Neural cell (in vitro differentiated cells): Measurements from ENCODE around the gene NKD2. TPM values are rescaled to one million over a fixed set of nuclear protein-coding genes. Genes with fewer than 3 reads are reported as not detected.

Source experiments
- H2AFZ ChIP-seq: fragments of 200-600, 300-800 bp; sonication (generic), shearing (Covaris generic); 2 replicates; pipeline ENCODE4 v1.6.0; 2014; ENCODE audit warnings: low read depth, mild to moderate bottlenecking, antibody characterized with exemption, low read length, moderate library complexity
- H3F3A ChIP-seq: fragments of 200-600 bp; shearing (Covaris generic); 2 replicates; pipeline ENCODE4 v1.6.1; 2016; ENCODE audit warnings: mild to moderate bottlenecking, moderate library complexity, mixed read lengths, antibody characterized with exemption, low read length; ENCODE audit not compliant: insufficient read depth, poor library complexity, severe bottlenecking
- H3K27ac ChIP-seq: fragments of 200-600, 300-800 bp; sonication (generic), shearing (Covaris generic); 2 replicates; pipeline ENCODE4 v1.5.1; 2014; ENCODE audit warnings: mild to moderate bottlenecking, low read length, moderate library complexity
- H3K27me3 ChIP-seq: fragments of 300-800, 200-600 bp; sonication (generic), shearing (Covaris generic); 2 replicates; pipeline ENCODE4 v1.6.0; 2014; ENCODE audit warnings: mild to moderate bottlenecking, low read depth, low read length, moderate library complexity; ENCODE audit not compliant: insufficient read depth
- H3K36me3 ChIP-seq: fragments of 300-800, 200-600 bp; sonication (generic), shearing (Covaris generic); 2 replicates; pipeline ENCODE4 v1.5.1; 2014; ENCODE audit warnings: mild to moderate bottlenecking, antibody characterized with exemption, low read length, moderate library complexity; ENCODE audit not compliant: insufficient read depth
- H3K4me2 ChIP-seq: fragments of 300-800, 200-600 bp; sonication (generic), shearing (Covaris generic); 2 replicates; pipeline ENCODE4 v1.6.0; 2014; ENCODE audit warnings: mild to moderate bottlenecking, low read length
- H3K4me3 ChIP-seq: fragments of 300-800, 200-600 bp; sonication (generic), shearing (Covaris generic); 2 replicates; pipeline ENCODE4 v1.5.1; 2014; ENCODE audit warnings: mild to moderate bottlenecking, low read length, moderate library complexity
- H3K79me2 ChIP-seq: fragments of 200-600 bp; shearing (Covaris generic); replicated peaks from 2 replicates; pipeline ENCODE4 v1.6.0; 2014; ENCODE audit warnings: mild to moderate bottlenecking, low read length, moderate library complexity; ENCODE audit not compliant: insufficient read depth
- H3K9ac ChIP-seq: fragments of 300-800, 200-600 bp; sonication (generic), shearing (Covaris generic); 2 replicates; pipeline ENCODE4 v1.6.1; 2016; ENCODE audit warnings: mild to moderate bottlenecking, low read length, mixed read lengths
- H3K9me2 ChIP-seq: fragments of 200-600 bp; shearing (Covaris generic); 2 replicates; pipeline ENCODE4 v1.6.1; 2016; ENCODE audit warnings: mild to moderate bottlenecking, low read length, mixed read lengths; ENCODE audit not compliant: insufficient read depth
- H3K9me3 ChIP-seq: fragments of 200-600, 300-800 bp; sonication (generic), shearing (Covaris generic); 2 replicates; pipeline ENCODE4 v1.6.1; 2016; ENCODE audit warnings: mild to moderate bottlenecking, mixed run types, low read length, moderate library complexity, mixed read lengths
- H4K20me1 ChIP-seq: fragments of 200-600 bp; shearing (Covaris generic); 2 replicates; pipeline ENCODE4 v1.6.1; 2016; ENCODE audit warnings: mild to moderate bottlenecking, mixed run types; ENCODE audit not compliant: insufficient read depth
- EP300 ChIP-seq: fragments of 450-650 bp; conservative IDR thresholded peaks from 2 replicates; pipeline ENCODE4 v1.6.1; 2014; ENCODE audit warnings: antibody characterized with exemption, mild to moderate bottlenecking, moderate library complexity; ENCODE audit not compliant: poor library complexity, severe bottlenecking
- EZH2 ChIP-seq: fragments of 200-600, 300-800 bp; shearing (Covaris generic), sonication (generic); IDR thresholded peaks from 2 replicates; pipeline ENCODE4 v1.6.1; 2014; ENCODE audit warnings: antibody characterized with exemption, low read length, borderline replicate concordance, mild to moderate bottlenecking; ENCODE audit not compliant: insufficient read depth, poor library complexity, severe bottlenecking
- MXI1 ChIP-seq: fragments of 450-650 bp; conservative IDR thresholded peaks from 2 replicates; pipeline ENCODE4 v1.6.1; 2014; ENCODE audit warnings: antibody characterized with exemption, mild to moderate bottlenecking; ENCODE audit not compliant: poor library complexity, severe bottlenecking
- POLR2AphosphoS5 ChIP-seq: IDR thresholded peaks from 2 replicates; pipeline ENCODE4 v1.6.1; 2012
- SMC3 ChIP-seq: fragments of 450-650 bp; conservative IDR thresholded peaks from 2 replicates; pipeline ENCODE4 v1.6.1; 2014; ENCODE audit warnings: antibody characterized with exemption, mild to moderate bottlenecking, moderate library complexity; ENCODE audit not compliant: poor library complexity
- TAF1 ChIP-seq: IDR thresholded peaks from 2 replicates; pipeline ENCODE4 v1.6.1; 2012; ENCODE audit warnings: low read depth
- polyA plus RNA-seq: library from polyadenylated mRNA; depleted of rRNA; stranded (reverse); fragments of >200 nt; gene quantifications from 2 replicates; pipeline ENCODE4 v1.2.3, GENCODE V29; 2014
- TF ChIP-seq, protein P1 (sequence below): fragments of 450-650 bp; IDR thresholded peaks from 2 replicates; pipeline ENCODE4 v1.5.1; 2014; ENCODE audit warnings: antibody characterized with exemption, mild to moderate bottlenecking, moderate library complexity; ENCODE audit not compliant: poor library complexity, severe bottlenecking
- TF ChIP-seq, protein P2 (sequence below): IDR thresholded peaks from 2 replicates; pipeline ENCODE4 v1.6.1; 2012; ENCODE audit warnings: borderline replicate concordance

The NKD2 gene
- polyA plus RNA-seq, 1 donor from 2014 or later = 7.2 TPM

DNA sequence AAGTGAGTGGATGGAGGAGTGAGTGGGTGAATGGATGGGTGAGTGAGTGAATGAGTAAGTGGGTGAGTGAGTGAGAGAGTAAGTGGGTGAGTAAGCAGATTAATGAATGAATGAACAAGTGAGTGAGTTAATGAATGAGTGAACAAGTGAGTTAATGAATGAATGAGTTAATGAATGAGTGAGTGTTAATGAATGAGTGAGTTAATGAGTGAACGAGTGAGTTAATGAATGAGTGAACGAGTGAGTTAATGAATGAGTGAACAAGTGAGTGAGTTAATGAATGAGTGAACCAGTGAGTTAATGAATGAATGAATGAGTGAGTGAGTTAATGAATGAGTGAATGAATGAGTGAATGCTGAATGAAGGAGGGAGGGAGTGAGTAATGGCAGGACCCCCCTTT, 26.4 kb downstream of the NKD2 start:
- no peaks in the 10 kb centered on the region for H3K27me3 ChIP-seq
- no peak overlapping the region for H3K27ac ChIP-seq
- no peak overlapping the region for H3K4me2 ChIP-seq
- no peak overlapping the region for H2AFZ ChIP-seq
- H3K79me2 ChIP-seq = no peaks in the 10 kb centered on the region
- no peaks in the 10 kb centered on the region for H3K9me3 ChIP-seq
- TF ChIP-seq EZH2 = no peak
- no peak for TF ChIP-seq POLR2AphosphoS5
- no peak for TF ChIP-seq TAF1
- TF ChIP-seq SMC3 = no peak
- TF ChIP-seq, protein P1, sequence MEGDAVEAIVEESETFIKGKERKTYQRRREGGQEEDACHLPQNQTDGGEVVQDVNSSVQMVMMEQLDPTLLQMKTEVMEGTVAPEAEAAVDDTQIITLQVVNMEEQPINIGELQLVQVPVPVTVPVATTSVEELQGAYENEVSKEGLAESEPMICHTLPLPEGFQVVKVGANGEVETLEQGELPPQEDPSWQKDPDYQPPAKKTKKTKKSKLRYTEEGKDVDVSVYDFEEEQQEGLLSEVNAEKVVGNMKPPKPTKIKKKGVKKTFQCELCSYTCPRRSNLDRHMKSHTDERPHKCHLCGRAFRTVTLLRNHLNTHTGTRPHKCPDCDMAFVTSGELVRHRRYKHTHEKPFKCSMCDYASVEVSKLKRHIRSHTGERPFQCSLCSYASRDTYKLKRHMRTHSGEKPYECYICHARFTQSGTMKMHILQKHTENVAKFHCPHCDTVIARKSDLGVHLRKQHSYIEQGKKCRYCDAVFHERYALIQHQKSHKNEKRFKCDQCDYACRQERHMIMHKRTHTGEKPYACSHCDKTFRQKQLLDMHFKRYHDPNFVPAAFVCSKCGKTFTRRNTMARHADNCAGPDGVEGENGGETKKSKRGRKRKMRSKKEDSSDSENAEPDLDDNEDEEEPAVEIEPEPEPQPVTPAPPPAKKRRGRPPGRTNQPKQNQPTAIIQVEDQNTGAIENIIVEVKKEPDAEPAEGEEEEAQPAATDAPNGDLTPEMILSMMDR = no peak
- no peak for TF ChIP-seq MXI1
- H3K9me2 ChIP-seq = no peaks in the 10 kb centered on the region
- H3K36me3 ChIP-seq = no peaks in the 10 kb centered on the region
- no peaks in the 10 kb centered on the region for H4K20me1 ChIP-seq
- H3F3A ChIP-seq = no peaks in the 10 kb centered on the region
- no peak overlapping the region for H3K9ac ChIP-seq
- H3K4me3 ChIP-seq = no peak overlapping the region

DNA sequence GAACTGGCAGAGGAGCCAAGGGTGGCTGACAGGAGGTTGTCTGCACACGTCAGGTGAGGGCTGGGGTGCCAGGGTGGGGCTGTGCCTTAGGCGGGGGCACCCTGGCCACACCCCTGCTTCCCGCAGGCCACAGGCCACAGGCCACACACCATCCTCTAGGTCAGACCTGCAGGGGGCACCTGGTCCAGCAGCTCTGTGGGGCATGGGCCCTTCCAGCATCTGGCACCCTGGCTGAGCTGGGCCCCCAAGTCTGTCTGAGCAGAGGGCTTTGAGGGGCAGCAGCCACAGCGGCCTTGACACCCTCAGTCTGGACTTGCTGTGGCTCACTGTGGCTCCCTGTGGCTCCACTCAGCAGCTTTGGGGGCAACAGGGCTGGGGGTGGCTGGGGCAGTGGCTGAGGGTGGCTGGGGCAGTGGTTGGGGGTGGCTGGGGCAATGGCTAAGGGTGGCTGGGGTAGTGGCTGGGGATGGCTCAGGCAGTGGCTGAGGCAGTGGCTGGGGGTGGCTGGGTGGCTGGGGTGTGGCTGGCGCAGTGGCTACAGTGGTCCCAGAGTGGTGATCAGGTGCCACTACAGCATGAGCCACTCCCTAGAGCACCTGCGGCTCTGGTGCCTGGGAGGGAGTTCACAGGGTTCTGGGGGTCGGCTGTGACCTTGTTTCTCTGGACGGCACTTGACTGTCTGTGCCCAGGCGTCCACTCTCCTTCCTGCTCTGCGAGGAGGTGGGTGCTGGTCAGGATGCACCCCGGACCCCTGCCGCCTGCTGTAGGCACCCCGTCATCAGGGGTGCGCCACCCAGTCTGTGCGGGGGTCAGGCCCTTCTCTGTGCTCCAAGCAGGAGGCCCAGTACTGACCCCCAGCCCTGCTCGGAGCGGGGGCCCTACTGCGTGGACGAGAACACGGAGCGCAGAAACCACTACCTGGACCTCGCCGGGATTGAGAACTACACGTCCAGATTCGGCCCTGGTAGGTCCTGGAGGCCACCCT, 27.1 kb downstream of the NKD2 start:
- Histone ChIP-seq H4K20me1 (no peaks in the 10 kb centered on the region), H2AFZ (no peak overlapping the region), H3K36me3 (no peaks in the 10 kb centered on the region)

More for the DNA sequence above, 27.1 kb downstream of the NKD2 start:
- H3K27me3 ChIP-seq = no peaks in the 10 kb centered on the region
- TF ChIP-seq, protein P2, sequence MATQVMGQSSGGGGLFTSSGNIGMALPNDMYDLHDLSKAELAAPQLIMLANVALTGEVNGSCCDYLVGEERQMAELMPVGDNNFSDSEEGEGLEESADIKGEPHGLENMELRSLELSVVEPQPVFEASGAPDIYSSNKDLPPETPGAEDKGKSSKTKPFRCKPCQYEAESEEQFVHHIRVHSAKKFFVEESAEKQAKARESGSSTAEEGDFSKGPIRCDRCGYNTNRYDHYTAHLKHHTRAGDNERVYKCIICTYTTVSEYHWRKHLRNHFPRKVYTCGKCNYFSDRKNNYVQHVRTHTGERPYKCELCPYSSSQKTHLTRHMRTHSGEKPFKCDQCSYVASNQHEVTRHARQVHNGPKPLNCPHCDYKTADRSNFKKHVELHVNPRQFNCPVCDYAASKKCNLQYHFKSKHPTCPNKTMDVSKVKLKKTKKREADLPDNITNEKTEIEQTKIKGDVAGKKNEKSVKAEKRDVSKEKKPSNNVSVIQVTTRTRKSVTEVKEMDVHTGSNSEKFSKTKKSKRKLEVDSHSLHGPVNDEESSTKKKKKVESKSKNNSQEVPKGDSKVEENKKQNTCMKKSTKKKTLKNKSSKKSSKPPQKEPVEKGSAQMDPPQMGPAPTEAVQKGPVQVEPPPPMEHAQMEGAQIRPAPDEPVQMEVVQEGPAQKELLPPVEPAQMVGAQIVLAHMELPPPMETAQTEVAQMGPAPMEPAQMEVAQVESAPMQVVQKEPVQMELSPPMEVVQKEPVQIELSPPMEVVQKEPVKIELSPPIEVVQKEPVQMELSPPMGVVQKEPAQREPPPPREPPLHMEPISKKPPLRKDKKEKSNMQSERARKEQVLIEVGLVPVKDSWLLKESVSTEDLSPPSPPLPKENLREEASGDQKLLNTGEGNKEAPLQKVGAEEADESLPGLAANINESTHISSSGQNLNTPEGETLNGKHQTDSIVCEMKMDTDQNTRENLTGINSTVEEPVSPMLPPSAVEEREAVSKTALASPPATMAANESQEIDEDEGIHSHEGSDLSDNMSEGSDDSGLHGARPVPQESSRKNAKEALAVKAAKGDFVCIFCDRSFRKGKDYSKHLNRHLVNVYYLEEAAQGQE = no peak
- TF ChIP-seq EP300 (no peak), TAF1 (no peak), MXI1 (no peak), EZH2 (no peak)
- H3K9me3 ChIP-seq = no peaks in the 10 kb centered on the region
- H3K4me2 ChIP-seq = no peak overlapping the region
- H3K79me2 ChIP-seq = no peaks in the 10 kb centered on the region
- H3K27ac ChIP-seq = no peak overlapping the region
- H3K9me2 ChIP-seq = no peaks in the 10 kb centered on the region
- no peak overlapping the region for H3K4me3 ChIP-seq
- H3K9ac ChIP-seq = no peak overlapping the region
- H3F3A ChIP-seq = no peaks in the 10 kb centered on the region
